ENCODE results near the gene TENT4B.

The TENT4B gene

GRCh38 chr16:50192386-50193050 lies 39.4 kb downstream of the TENT4B start:
- no peak for DNase-seq (ENCODE audit: extremely low read depth in 1 of 2, low read depth in 1 of 2)

GRCh38 chr16:50193594-50193993 lies 40.5 kb downstream of the TENT4B start:
- no peak for DNase-seq (ENCODE audit: extremely low read depth in 1 of 2, low read depth in 1 of 2)

- DNase-seq (ENCODE audit: extremely low read depth in 1 of 2, low read depth in 1 of 2) = no peak
Measured at GRCh38 chr16:50195276-50195675, 42.2 kb downstream of the TENT4B start.

GRCh38 chr16:50195756-50196155 lies 42.6 kb downstream of the TENT4B start:
- no peak for DNase-seq (ENCODE audit: extremely low read depth in 1 of 2, low read depth in 1 of 2)

GRCh38 chr16:50197582-50197981 lies 44.5 kb downstream of the TENT4B start:
- no peak for DNase-seq (ENCODE audit: extremely low read depth in 1 of 2, low read depth in 1 of 2)

GRCh38 chr16:50198802-50199403 lies 45.8 kb downstream of the TENT4B start:
- no peak for DNase-seq (ENCODE audit: extremely low read depth in 1 of 2, low read depth in 1 of 2)

DNA sequence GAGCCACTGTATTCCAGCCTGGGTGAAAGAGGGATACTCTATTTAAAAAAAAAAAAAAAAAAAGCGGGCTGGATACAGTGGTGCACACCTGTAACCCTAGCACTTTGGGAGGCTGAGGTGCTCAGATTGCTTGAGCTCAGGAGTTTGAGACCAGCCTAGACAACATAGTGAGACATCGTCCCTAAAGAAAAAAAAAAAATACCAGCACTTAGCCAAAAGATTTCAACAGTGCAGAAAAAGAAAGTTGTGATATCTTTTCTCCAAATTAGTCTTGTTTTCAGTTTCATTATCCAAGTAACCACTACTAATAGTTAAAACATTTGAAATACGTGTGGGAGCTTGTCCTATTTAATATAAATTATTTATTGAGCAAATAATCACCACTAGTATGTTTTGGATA lies 48.7 kb downstream of the TENT4B start:
- DNase-seq (ENCODE audit: extremely low read depth in 1 of 2, low read depth in 1 of 2) = no peak

DNA sequence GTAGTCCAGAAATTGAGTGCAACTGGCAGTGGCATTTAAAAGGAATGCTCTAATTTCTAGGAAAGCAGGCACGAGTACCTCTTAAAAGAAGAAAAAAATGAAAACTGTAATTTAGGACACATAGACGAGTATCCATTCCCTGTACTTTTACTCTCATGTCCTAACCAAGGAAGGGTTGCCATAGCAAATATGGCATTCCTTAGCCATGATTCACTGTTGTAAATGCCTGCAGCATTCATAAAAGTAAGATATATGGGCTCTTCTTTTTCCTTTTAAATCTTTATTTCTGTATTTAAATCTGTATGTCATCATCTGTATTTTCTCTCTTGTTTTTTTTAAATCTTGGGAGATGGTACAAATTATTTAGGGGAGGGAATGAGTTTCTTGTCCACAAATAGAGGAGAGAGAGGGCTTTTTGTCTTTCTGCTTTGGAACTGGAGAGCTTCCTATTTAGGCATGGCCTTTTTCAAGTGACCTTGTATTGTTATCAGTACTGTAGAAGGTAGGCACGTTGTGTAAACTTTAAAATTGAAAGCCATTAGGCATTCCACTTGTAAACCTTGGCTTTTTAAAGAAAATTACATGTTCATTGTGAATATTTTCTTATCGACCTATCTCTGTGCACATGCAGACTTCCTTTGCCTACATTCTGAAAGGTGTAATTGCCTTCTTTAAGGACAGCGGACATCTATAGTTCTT lies 50.0 kb downstream of the TENT4B start:
- no peak for DNase-seq (ENCODE audit: extremely low read depth in 1 of 2, low read depth in 1 of 2)

DNA sequence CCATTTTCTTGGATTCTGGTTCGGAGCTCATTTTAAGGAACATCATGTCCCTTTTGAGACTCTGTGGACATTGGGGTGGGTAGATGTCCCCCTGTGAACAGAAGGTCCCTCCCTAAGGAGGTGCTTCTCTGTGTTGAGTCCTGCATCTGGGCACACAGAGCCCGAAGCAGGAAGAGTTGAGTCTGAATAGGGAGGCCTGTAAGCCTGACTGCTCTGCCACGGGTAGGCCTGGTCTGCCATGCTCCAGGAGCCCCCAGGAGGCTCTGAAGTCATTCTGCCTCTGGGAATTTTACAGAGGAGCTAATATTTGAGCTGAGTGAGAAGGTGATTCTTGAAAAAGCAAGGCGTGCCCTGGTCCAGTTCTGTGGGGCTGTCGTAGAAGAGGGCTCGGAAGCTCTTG lies 50.6 kb downstream of the TENT4B start:
- DNase-seq (ENCODE audit: extremely low read depth in 1 of 2, low read depth in 1 of 2) = no peak

GRCh38 chr16:50204453-50205108 lies 51.5 kb downstream of the TENT4B start:
- DNase-seq (ENCODE audit: extremely low read depth in 1 of 2, low read depth in 1 of 2) = no peak

DNA sequence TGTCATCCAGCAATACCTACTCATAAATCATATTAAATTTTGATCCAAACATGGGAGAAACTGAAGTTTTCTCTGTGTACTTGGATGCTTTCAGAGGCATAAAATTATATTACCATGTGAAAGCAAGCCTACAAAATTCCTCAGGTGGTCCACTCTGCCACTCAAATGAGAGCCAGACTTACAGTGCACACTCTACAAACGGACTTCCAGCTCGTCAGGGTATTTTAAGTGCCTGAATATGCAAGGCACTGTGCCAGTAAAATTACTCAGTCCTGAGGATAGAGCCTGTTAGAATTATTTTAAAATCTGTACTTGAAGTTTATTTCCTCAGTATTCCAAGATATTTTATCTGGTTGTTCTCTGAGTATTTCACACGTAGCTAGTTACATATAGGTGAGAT lies 54.5 kb downstream of the TENT4B start:
- no peak for DNase-seq (ENCODE audit: extremely low read depth in 1 of 2, low read depth in 1 of 2)

DNA sequence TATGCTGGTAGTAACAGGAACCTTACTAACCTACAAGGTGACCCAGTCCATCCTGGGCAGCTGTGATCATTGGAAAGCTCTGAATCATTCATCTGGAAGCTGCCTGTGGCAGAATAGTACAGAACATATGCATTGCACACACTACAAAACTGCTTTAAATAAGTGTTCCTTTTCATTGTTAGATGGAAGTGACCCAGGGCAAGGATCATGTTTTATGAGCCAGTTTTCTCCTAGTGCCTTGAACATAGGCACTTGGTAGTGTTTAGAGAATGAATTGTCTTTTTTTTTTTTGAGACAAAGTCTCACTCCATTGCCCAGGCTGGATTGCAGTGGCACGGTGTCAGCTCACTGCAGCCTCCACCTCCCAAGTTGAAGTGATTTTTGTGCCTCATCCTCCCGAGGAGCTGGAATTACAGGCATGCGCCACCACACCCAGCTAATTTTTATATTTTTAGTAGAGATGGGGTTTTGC lies 55.4 kb downstream of the TENT4B start:
- no peak for DNase-seq (ENCODE audit: extremely low read depth in 1 of 2, low read depth in 1 of 2)

DNA sequence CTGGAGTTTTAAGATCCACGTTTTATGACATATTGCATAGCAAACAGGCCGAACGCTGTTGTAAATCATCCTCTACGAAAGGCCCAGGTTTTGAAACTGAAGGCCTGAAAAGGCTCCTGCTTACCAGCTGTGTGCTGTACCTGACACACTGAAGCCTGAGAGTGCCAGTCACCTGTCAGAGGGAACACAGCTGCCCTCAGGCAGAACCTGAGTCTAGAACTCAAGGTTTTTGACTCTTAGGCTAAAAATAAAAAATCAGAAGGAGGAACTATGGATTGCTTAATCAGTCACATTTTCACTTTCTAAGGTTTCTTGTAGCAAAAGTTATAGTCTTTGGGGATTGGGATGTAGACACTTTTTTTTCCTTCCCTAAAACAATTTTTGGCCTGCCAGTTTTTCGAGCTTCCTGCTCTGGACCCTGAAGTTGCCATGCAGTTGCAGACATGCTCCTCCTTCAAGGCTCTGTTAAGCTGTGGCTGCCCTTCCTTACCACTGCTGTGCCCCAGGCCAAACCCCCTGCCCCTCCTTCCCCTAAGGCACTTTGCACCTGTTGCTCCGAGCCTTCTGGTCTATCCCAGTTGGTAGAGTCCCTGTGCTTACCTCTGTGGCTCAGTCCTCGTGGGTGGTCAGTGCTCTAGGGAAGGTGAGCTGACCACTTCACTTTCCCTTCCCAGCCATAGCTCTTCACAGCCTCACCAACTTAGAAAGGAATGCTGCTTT lies 56.6 kb downstream of the TENT4B start:
- DNase-seq (ENCODE audit: extremely low read depth in 1 of 2, low read depth in 1 of 2) = no peak

GRCh38 chr16:50210266-50211038 lies 57.3 kb downstream of the TENT4B start:
- peak; percentile 8 to 25 for DNase-seq (ENCODE audit: extremely low read depth in 1 of 2, low read depth in 1 of 2)

- no peak for DNase-seq (ENCODE audit: extremely low read depth in 1 of 2, low read depth in 1 of 2)
Measured at GRCh38 chr16:50213939-50214519, 60.9 kb downstream of the TENT4B start.

GRCh38 chr16:50215680-50216079 lies 62.6 kb downstream of the TENT4B start:
- DNase-seq (ENCODE audit: extremely low read depth in 1 of 2, low read depth in 1 of 2) = no peak

DNA sequence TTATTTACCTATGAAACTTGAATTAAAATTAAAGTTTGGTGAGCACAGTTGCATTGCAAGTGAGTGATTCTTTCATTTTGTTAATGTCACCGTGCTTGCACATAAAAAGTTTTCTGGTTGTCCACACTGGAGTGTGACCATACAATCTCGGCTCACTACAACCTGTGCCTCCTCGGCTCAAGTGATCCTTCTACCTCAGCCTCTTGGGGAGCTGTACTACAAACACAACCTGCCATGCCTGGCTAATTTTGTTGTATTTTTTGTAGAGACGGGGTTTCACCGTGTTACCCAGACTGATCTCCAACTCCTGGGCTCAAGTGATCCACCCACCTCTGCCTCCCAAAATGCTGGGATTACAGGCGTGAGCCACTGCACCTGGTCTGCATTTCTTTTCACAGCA lies 63.1 kb downstream of the TENT4B start:
- no peak for DNase-seq (ENCODE audit: extremely low read depth in 1 of 2, low read depth in 1 of 2)

DNA sequence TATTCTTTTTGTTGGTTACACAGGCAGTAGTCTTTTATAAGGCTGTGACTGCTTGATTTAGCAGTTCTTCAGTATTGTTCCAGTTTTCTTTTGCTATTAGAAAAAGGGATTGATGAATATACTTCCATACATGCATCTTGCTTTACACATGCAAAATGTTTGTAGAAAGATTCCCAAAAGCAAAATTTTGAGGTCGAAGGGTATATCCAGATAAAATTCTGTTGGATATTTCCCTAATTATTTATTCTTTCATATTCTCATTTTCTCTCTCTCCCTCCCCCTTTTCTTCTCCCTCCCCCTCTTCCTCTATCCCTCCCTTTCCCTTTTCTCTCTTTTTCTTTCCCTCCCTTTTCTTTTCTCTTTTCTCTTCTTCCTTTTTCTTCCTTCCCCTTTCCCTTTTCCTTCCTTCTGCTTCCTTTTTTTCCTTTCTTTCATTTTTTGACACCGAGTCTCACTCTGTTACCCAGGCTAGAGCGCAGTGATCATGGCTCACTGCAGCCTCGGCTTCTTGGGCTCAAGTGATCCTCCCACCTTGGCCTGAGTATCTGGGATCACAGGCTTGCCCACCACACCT lies 66.4 kb downstream of the TENT4B start:
- DNase-seq (ENCODE audit: extremely low read depth in 1 of 2, low read depth in 1 of 2) = no peak

DNA sequence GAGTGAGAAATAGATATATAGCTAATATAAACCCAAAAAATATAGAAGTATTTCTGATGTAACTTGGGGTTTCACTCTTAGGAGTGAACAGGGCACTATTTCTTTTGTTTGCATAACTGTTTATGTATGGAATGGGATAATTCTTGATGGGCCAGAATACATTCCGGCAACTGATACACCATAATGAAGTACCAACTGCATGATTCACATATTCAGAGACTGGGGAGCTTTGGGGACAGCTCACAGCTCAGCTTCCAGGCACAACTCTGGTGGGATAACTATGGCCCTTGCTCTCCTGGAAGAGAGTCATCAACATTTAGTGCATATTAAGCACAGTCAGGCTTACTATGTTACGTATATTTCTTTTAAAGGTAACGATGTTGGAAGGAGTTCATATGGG lies 71.2 kb downstream of the TENT4B start:
- no peak for DNase-seq (ENCODE audit: extremely low read depth in 1 of 2, low read depth in 1 of 2)

DNA sequence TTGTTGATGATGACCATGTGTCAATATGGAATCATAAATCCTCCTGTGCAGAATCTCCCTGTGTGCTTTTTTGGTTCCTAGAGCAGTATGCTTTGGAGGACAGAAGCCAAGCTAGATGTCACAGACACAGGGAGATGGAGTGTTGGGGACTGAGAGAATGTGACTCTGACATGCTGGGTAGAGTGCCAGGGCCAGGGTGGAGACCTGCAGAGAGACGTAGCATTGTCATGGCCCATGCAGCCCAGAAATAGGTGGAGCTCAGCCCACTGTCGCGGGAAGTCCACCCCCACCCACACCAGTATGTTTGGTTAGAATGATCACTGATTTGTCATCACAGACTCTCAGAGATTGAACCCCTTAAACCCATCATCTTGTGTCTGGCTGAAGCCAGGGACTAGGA lies 74.0 kb downstream of the TENT4B start:
- DNase-seq (ENCODE audit: extremely low read depth in 1 of 2, low read depth in 1 of 2) = no peak
